Measurements from ENCODE around the gene GPD1L.
"Not testable (repeated sequence)": the region's sequence is repeated elsewhere in the genome, so short reads cannot be mapped to it uniquely, and the experiment has no call there.

The GPD1L gene

DNA sequence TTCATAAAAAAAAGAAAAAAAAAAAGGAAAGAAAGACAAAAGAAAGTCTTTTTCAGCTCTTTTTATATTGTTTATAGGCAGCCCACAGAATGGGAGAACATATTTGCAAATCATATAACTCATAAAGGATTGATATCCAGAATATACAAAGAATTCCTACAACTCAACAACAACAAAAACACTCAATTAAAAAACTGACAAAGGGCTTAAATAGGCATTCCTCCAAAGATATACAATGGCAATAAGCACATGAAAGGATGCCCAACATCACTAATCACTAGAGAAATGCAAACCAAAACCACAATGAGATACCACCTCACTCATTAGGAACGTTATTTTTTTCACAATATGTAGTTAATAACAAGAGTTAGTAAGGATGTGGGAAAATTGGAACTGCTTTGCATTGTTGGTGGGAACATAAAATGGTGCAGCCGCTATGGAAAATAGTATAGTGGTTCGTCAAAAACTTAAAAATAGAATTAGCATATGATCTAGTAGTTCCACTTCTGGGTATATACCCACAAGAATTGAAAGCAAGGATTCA, 77.8 kb downstream of the GPD1L start:
- DNase-seq (ENCODE audit: extremely low read depth, low read depth), result no peak
- TF ChIP-seq, protein P1, sequence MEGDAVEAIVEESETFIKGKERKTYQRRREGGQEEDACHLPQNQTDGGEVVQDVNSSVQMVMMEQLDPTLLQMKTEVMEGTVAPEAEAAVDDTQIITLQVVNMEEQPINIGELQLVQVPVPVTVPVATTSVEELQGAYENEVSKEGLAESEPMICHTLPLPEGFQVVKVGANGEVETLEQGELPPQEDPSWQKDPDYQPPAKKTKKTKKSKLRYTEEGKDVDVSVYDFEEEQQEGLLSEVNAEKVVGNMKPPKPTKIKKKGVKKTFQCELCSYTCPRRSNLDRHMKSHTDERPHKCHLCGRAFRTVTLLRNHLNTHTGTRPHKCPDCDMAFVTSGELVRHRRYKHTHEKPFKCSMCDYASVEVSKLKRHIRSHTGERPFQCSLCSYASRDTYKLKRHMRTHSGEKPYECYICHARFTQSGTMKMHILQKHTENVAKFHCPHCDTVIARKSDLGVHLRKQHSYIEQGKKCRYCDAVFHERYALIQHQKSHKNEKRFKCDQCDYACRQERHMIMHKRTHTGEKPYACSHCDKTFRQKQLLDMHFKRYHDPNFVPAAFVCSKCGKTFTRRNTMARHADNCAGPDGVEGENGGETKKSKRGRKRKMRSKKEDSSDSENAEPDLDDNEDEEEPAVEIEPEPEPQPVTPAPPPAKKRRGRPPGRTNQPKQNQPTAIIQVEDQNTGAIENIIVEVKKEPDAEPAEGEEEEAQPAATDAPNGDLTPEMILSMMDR (IDR thresholded peaks at IDR 0.05; ENCODE audit: low read depth, low read length), result no peak

DNA sequence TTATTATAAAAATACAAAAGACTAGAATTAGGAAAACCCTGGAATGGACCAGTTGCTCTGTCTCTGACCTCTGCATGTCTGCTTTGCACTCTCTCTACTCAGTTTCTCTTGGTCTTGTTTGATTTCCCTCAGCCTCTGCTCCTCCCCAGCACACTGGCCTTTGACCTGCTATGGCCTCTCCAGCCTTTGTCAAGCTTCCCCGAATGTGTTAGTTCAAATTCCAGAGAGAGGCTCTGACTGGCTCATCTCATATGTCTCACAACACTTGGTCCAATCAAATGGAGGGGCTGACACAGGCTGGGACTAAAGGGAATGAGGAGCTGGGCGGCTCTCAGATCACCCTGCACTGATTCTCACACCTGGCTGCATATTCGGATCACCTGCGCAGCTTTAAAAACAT, 79.7 kb downstream of the GPD1L start:
- no peak for DNase-seq (ENCODE audit: extremely low read depth, low read depth)

GRCh38 chr3:32186876-32187275, 80.5 kb downstream of the GPD1L start:
- TF ChIP-seq, protein P1 (IDR thresholded peaks at IDR 0.05; ENCODE audit: low read depth, low read length), result no peak
- DNase-seq (ENCODE audit: extremely low read depth, low read depth), result no peak

More for the DNA sequence above, 79.7 kb downstream of the GPD1L start:
- TF ChIP-seq, protein P1 (IDR thresholded peaks at IDR 0.05; ENCODE audit: low read depth, low read length), result no peak

DNA sequence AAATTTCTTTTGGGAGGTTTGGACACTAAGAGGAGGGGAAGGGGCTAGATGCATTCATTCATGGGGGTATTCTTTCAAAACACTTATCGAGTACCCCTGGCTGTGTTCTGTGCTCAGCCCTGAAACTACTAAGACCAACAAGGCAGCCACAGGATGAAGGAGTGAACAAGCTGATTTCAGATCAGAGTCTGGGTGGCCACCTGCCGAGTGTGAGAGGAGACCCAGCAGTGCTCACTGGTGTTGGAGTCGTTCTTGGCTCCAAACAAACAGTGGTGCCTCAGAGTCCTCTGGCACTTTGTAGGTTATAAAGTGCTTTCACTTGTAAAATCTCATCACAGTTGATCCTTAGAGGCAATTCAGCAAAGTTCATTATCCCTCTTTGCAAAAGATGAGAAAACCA, 83.3 kb downstream of the GPD1L start:
- DNase-seq (ENCODE audit: extremely low read depth, low read depth), result no peak
- TF ChIP-seq, protein P1 (IDR thresholded peaks at IDR 0.05; ENCODE audit: low read depth, low read length), result no peak

- not testable (repeated sequence) for DNase-seq (ENCODE audit: extremely low read depth, low read depth)
Observed at GRCh38 chr3:32190556-32190955, 84.1 kb downstream of the GPD1L start.

- DNase-seq (ENCODE audit: extremely low read depth, low read depth), result no peak
Observed at GRCh38 chr3:32193101-32193500, 86.7 kb downstream of the GPD1L start.

DNA sequence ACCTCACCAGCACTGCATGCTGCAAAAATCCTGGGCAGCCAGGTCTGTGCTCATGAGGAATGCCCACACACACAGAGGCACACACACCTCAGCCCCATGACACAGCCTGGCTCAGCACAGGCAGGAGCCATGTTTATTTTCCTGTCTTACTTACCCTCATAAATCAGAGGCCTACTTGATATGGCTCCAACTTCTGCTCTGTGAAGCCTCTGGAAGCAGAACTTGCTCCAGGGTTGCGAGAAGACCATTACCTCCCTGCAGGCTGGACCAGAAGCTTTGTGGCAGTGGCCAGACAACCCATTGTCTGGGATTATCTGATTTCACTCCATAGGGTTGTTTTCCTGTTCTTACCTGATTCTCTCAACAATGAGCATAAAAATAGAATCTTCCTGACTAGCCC, 88.2 kb downstream of the GPD1L start:
- TF ChIP-seq, protein P1 (IDR thresholded peaks at IDR 0.05; ENCODE audit: low read depth, low read length), result no peak
- no peak for DNase-seq (ENCODE audit: extremely low read depth, low read depth)

More at GRCh38 chr3:32193101-32193500, 86.7 kb downstream of the GPD1L start:
- TF ChIP-seq, protein P1 (IDR thresholded peaks at IDR 0.05; ENCODE audit: low read depth, low read length), result no peak

- TF ChIP-seq, protein P1 (IDR thresholded peaks at IDR 0.05; ENCODE audit: low read depth, low read length), result no peak
- DNase-seq (ENCODE audit: extremely low read depth, low read depth), result no peak
Observed at GRCh38 chr3:32195995-32196540, 89.6 kb downstream of the GPD1L start.
